Endothelial cell of umbilical vein (primary cell): ENCODE results near the gene MAP1B. TPM values are rescaled to one million over a fixed set of nuclear protein-coding genes. Genes with fewer than 3 reads are reported as not detected.

Source experiments
- BruUV-seq: library from RNA; stranded (reverse); fragments of 400-500 nt; replicated peaks from 2 replicates; lab custom pipeline; 2021; lab: Mats Ljungman, UMichigan
- CTCF ChIA-PET: fragments of 300-600, 350-600 bp; sonication (Branson Sonifier 250); formaldehyde crosslinking; loops from one replicate; lab custom pipeline; 2021; ENCODE audit warnings: antibody characterized with exemption, inconsistent platforms; lab: Charles Lee
- POLR2A ChIA-PET: fragments of 300-600, 350-600 bp; sonication (Branson Sonifier 250); formaldehyde crosslinking; loops from one replicate; lab custom pipeline; 2021; ENCODE audit warnings: antibody characterized with exemption, inconsistent platforms; lab: Charles Lee
- DNase-seq: peaks from one replicate; pipeline ENCODE4 v3.0.0-alpha.2; 2011; ENCODE audit warnings: low read depth, low spot score
- FAIRE-seq: peaks from 2 replicates; lab custom pipeline; 2011; peaks lifted over from hg19 to GRCh38; lab: Jason Lieb, UNC
- H2AFZ ChIP-seq: 2 replicates; pipeline ENCODE4 v1.6.0; 2012; ENCODE audit warnings: low read depth, low read length, control low read depth, inconsistent platforms
- H3K27ac ChIP-seq: 2 replicates; pipeline ENCODE4 v1.5.1; 2011; ENCODE audit warnings: low read depth, mild to moderate bottlenecking, control low read depth, low read length, moderate library complexity; ENCODE audit not compliant: insufficient read depth
- H3K27me3 ChIP-seq, 2 experiments: 2 replicates each; pipeline versions ENCODE4 v1.6.0 to v1.6.1; 2011; ENCODE audit warnings: low read length in 2 of 2, mixed read lengths in 1 of 2; ENCODE audit not compliant: control insufficient read depth in 2 of 2, insufficient read depth in 2 of 2
- H3K36me3 ChIP-seq, 2 experiments: 2 replicates in 1 of 2; 3 replicates in 1 of 2; pipeline ENCODE4 v1.5.1; 2011; ENCODE audit warnings: low read length in 2 of 2, mild to moderate bottlenecking in 1 of 2, moderate library complexity in 1 of 2; ENCODE audit not compliant: control insufficient read depth in 2 of 2, insufficient read depth in 2 of 2; ENCODE audit errors: extremely low read depth in 1 of 2
- H3K4me1 ChIP-seq: 3 replicates; pipeline ENCODE4 v1.5.1; 2011; ENCODE audit warnings: mild to moderate bottlenecking, low read length; ENCODE audit not compliant: control insufficient read depth, insufficient read depth; ENCODE audit errors: extremely low read depth
- H3K4me2 ChIP-seq: 2 replicates; pipeline ENCODE4 v1.6.1; 2011; ENCODE audit warnings: low read length, control low read depth, mixed read lengths; ENCODE audit not compliant: insufficient read depth
- H3K4me3 ChIP-seq, 3 experiments: fragments of 200-600 bp in 1 of 3; sonication (generic), shearing (Covaris generic) in 1 of 3; replicated peaks in 1 of 3; 2 replicates each; pipeline ENCODE4 v1.5.1; 2011 to 2016; ENCODE audit warnings: control low read depth in 3 of 3, low read length in 3 of 3, mild to moderate bottlenecking in 2 of 3, inconsistent platforms in 1 of 3, low read depth in 1 of 3, moderate library complexity in 1 of 3; ENCODE audit not compliant: insufficient read depth in 1 of 3
- H3K79me2 ChIP-seq: 2 replicates; pipeline ENCODE4 v1.6.0; 2012; ENCODE audit warnings: low read length, inconsistent platforms; ENCODE audit not compliant: control insufficient read depth, insufficient read depth
- H3K9ac ChIP-seq: replicated peaks from 2 replicates; pipeline ENCODE3; 2011; ENCODE audit warnings: low read length, control low read depth; ENCODE audit not compliant: insufficient read depth; ENCODE audit errors: extremely low read depth
- H3K9me1 ChIP-seq: replicated peaks from 3 replicates; pipeline ENCODE4 v1.6.0; 2011; ENCODE audit warnings: mild to moderate bottlenecking, low read length; ENCODE audit not compliant: control insufficient read depth, insufficient read depth; ENCODE audit errors: extremely low read depth
- H3K9me3 ChIP-seq: replicated peaks from 2 replicates; pipeline ENCODE4 v1.5.1; 2012; ENCODE audit warnings: low read length, inconsistent platforms; ENCODE audit not compliant: control insufficient read depth, insufficient read depth
- H4K20me1 ChIP-seq: replicated peaks from 2 replicates; pipeline ENCODE3; 2011; ENCODE audit warnings: mild to moderate bottlenecking, low read length; ENCODE audit not compliant: control insufficient read depth, insufficient read depth; ENCODE audit errors: extremely low read depth
- EZH2 ChIP-seq: IDR thresholded peaks from 2 replicates; pipeline ENCODE4 v1.6.1; 2012; ENCODE audit warnings: borderline replicate concordance, low read depth, mild to moderate bottlenecking, moderate library complexity, low read length, inconsistent platforms; ENCODE audit not compliant: severe bottlenecking
- FOS ChIP-seq: IDR thresholded peaks from 2 replicates; pipeline ENCODE4 v1.6.1; 2011; ENCODE audit warnings: mild to moderate bottlenecking, low read length, moderate library complexity, borderline replicate concordance; ENCODE audit not compliant: insufficient read depth
- GATA2 ChIP-seq: IDR thresholded peaks from 2 replicates; pipeline ENCODE4 v1.7.0; 2011; ENCODE audit warnings: low read depth, mild to moderate bottlenecking, moderate library complexity, mixed read lengths, low read length; ENCODE audit not compliant: insufficient read length, insufficient read depth
- JUN ChIP-seq: IDR thresholded peaks from 2 replicates; pipeline ENCODE4 v1.6.1; 2011; ENCODE audit warnings: borderline replicate concordance, low read depth; ENCODE audit not compliant: insufficient read length, insufficient read depth
- MYC ChIP-seq: IDR thresholded peaks from one replicate; pipeline ENCODE4 v1.6.1; 2011; ENCODE audit warnings: mild to moderate bottlenecking, low read depth, low read length
- POLR2A ChIP-seq: IDR thresholded peaks from 2 replicates; pipeline ENCODE4 v1.6.1; 2012; ENCODE audit warnings: low read depth, mild to moderate bottlenecking, control low read depth, low read length
- POLR2AphosphoS5 ChIP-seq: IDR thresholded peaks from 2 replicates; pipeline ENCODE4 v1.6.1; 2012; ENCODE audit warnings: low read depth, mild to moderate bottlenecking, control low read depth, low read length, moderate library complexity; ENCODE audit not compliant: insufficient read depth
- dilution Hi-C: fragments of 300-500 bp; cut with MboI; formaldehyde crosslinking; loops from one replicate; pipeline ENCODE4 v1.15.0; 2019; ENCODE audit warnings: low sequenced_read_pairs; ENCODE audit not compliant: extremely low pct_ligation_motif_present
- intact Hi-C: fragments of 100-400 bp; cut with micrococcal nuclease; formaldehyde crosslinking; loops from one replicate; pipeline ENCODE4 v1.10.0; 2022
- polyA plus RNA-seq, 4 experiments: library from polyadenylated mRNA; depleted of rRNA in 3 of 4; stranded (reverse) in 3 of 4; unstranded in 1 of 4; fragments of >200 nt; gene quantifications; 2 replicates each; pipeline versions ENCODE4 v1.2.1 to v1.2.3, GENCODE V29; 2011 to 2012; ENCODE audit warnings: missing spikeins in 1 of 4
- total RNA-seq: library from RNA; stranded (reverse); gene quantifications from 2 replicates; pipeline ENCODE4 v1.2.3, GENCODE V29; 2021
- TF ChIP-seq, protein P1 (sequence below): IDR thresholded peaks from 2 replicates; pipeline ENCODE4 v1.6.1; 2011; ENCODE audit not compliant: insufficient read depth, insufficient read length
- TF ChIP-seq, protein P2 (sequence below), 2 donors: IDR thresholded peaks; 1 replicate in 1 of 2; 2 replicates in 1 of 2; pipeline ENCODE4 v1.5.1; 2011; ENCODE audit warnings: low read length in 2 of 2, mild to moderate bottlenecking in 2 of 2, moderate library complexity in 2 of 2, control low read depth in 1 of 2, inconsistent platforms in 1 of 2, low read depth in 1 of 2; ENCODE audit not compliant: insufficient read depth in 1 of 2; ENCODE audit errors: extremely low read depth in 1 of 2

The MAP1B gene
- total and polyA plus RNA-seq, 2 donors (not counting 3 experiments of a cell fraction or from before 2014, with no cell fraction given), result 55.9 to 263 TPM

DNA sequence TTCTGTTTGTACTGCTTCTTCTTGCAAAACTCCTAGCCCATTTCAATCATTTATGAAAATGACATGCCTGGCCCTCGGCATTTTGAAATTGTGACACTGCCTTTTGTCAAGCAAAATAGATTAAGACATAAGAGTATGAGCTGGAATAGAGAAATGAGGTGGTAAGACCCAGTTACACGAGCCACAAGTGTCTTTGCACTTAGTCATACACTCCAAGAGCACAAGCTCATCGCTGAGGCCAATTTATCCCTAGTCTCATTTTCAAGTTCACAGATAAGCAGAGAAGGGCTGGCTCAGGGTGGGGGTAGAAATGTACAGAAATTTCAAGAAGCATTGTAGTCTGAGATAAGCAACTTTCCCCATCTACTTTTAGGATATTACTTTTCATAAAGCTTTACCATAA is 40.6 kb upstream of the MAP1B start:
- no peak for DNase-seq
- no peak overlapping the region for H3K9ac ChIP-seq
- no peaks in the 10 kb centered on the region for H4K20me1 ChIP-seq
- FAIRE-seq, result no peak
- BruUV-seq, result no TSS peak
- peaks cover 7 to 24% of the 10 kb centered on the region in 2 experiments for H3K27me3 ChIP-seq
- CTCF ChIA-PET, result interaction anchor here (1.3 to 1.7 kb wide), 3 partner anchors 10 to 230 kb away, joined by 3 to 5 read pairs (median 4); no protein-coding TSS in a partner anchor
- intact Hi-C loops (no loop called here), dilution Hi-C loops (no loop called here)
- H3K4me3 ChIP-seq, result no peak overlapping the region
- H3K9me1 ChIP-seq, result no peaks in the 10 kb centered on the region
- H3K79me2 ChIP-seq, result no peaks in the 10 kb centered on the region
- POLR2A ChIA-PET, result no interaction called here
- H2AFZ ChIP-seq, result no peak overlapping the region
- H3K27ac ChIP-seq, result no peak overlapping the region
- H3K9me3 ChIP-seq, result no peaks in the 10 kb centered on the region
- no peaks in the 10 kb centered on the region for H3K36me3 ChIP-seq
- TF ChIP-seq POLR2A (no peak), GATA2 (no peak), FOS (no peak), JUN (no peak), POLR2AphosphoS5 (no peak), MYC (no peak), EZH2 (no peak)
- TF ChIP-seq, protein P1, sequence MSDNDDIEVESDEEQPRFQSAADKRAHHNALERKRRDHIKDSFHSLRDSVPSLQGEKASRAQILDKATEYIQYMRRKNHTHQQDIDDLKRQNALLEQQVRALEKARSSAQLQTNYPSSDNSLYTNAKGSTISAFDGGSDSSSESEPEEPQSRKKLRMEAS, result no peak
- TF ChIP-seq, protein P2, sequence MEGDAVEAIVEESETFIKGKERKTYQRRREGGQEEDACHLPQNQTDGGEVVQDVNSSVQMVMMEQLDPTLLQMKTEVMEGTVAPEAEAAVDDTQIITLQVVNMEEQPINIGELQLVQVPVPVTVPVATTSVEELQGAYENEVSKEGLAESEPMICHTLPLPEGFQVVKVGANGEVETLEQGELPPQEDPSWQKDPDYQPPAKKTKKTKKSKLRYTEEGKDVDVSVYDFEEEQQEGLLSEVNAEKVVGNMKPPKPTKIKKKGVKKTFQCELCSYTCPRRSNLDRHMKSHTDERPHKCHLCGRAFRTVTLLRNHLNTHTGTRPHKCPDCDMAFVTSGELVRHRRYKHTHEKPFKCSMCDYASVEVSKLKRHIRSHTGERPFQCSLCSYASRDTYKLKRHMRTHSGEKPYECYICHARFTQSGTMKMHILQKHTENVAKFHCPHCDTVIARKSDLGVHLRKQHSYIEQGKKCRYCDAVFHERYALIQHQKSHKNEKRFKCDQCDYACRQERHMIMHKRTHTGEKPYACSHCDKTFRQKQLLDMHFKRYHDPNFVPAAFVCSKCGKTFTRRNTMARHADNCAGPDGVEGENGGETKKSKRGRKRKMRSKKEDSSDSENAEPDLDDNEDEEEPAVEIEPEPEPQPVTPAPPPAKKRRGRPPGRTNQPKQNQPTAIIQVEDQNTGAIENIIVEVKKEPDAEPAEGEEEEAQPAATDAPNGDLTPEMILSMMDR (IDR thresholded peaks at IDR 0.05; ENCODE audit: extremely low read depth in 1 of 2, insufficient read depth in 1 of 2, low read depth in 1 of 2, low read length in 2 of 2), result no peak
- H3K4me2 ChIP-seq, result no peak overlapping the region
- no peaks in the 10 kb centered on the region for H3K4me1 ChIP-seq
